ENCODE results near the gene MAGI1. TPM values are rescaled to one million over a fixed set of nuclear protein-coding genes. Genes with fewer than 3 reads are reported as not detected.

Gene MAGI1
- total RNA-seq, 2 donors from 2014 or later, result 0.39 TPM; not detected in 1

- H3K9me3 Mint-ChIP-seq, result peaks cover 0 to 10% of the 10 kb centered on the region in 2 donors
- ATAC-seq, result no peak
- H3K36me3 Mint-ChIP-seq, result no peaks in the 10 kb centered on the region
- DNase-seq (ENCODE audit: low spot score in 2 of 2), result no peak
- no peak overlapping the region for H3K27ac Mint-ChIP-seq
Measured at GRCh38 chr3:65483011-65483410, 555.7 kb downstream of the MAGI1 start.

GRCh38 chr3:65481085-65481484, 557.6 kb downstream of the MAGI1 start:
- DNase-seq (ENCODE audit: low spot score in 2 of 2) (no peak), ATAC-seq (no peak)
- H3K27ac Mint-ChIP-seq, result no peak overlapping the region
- H3K36me3 Mint-ChIP-seq, result no peaks in the 10 kb centered on the region
- peaks cover 0 to 5% of the 10 kb centered on the region in 2 donors for H3K9me3 Mint-ChIP-seq

GRCh38 chr3:65479990-65480389, 558.7 kb downstream of the MAGI1 start:
- no peak for DNase-seq (ENCODE audit: low spot score in 2 of 2)
- Mint-ChIP-seq H3K9me3 (peaks cover 0 to 5% of the 10 kb centered on the region in 2 donors), H3K36me3 (no peaks in the 10 kb centered on the region), H3K27ac (no peak overlapping the region)
- no peak for ATAC-seq

GRCh38 chr3:65478551-65479500, 559.9 kb downstream of the MAGI1 start:
- Mint-ChIP-seq H3K36me3 (no peaks in the 10 kb centered on the region), H3K9me3 (no peaks in the 10 kb centered on the region), H3K27ac (no peak overlapping the region)
- ATAC-seq (no peak), DNase-seq (ENCODE audit: low spot score in 2 of 2) (no peak)

- Mint-ChIP-seq H3K36me3 (no peaks in the 10 kb centered on the region), H3K9me3 (peaks cover 0 to 5% of the 10 kb centered on the region in 2 donors), H3K27ac (no peak overlapping the region)
- DNase-seq (ENCODE audit: low spot score in 2 of 2) (no peak), ATAC-seq (no peak)
Measured at GRCh38 chr3:65473736-65474135, 565.0 kb downstream of the MAGI1 start.

GRCh38 chr3:65472501-65472900, 566.2 kb downstream of the MAGI1 start:
- H3K9me3 Mint-ChIP-seq, result peaks cover 3 to 5% of the 10 kb centered on the region in 2 donors
- no peaks in the 10 kb centered on the region for H3K36me3 Mint-ChIP-seq
- peak overlapping the region in 1 of 2 donors; percentile 33 for H3K27ac Mint-ChIP-seq
- ATAC-seq (no peak), DNase-seq (ENCODE audit: low spot score in 2 of 2) (no peak)

GRCh38 chr3:65466300-65466988, 572.3 kb downstream of the MAGI1 start:
- DNase-seq (ENCODE audit: low spot score in 2 of 2) (no peak), ATAC-seq (no peak)
- Mint-ChIP-seq H3K9me3 (peaks cover 11 to 19% of the 10 kb centered on the region in 2 donors), H3K36me3 (peaks cover 0 to 5% of the 10 kb centered on the region in 2 donors), H3K27ac (no peak overlapping the region)

- no peak for ATAC-seq
- no peaks in the 10 kb centered on the region for H3K36me3 Mint-ChIP-seq
- peaks cover 13 to 17% of the 10 kb centered on the region in 2 donors for H3K9me3 Mint-ChIP-seq
- H3K27ac Mint-ChIP-seq, result no peak overlapping the region
- DNase-seq (ENCODE audit: low spot score in 2 of 2), result no peak
Measured at GRCh38 chr3:65449841-65450428, 588.8 kb downstream of the MAGI1 start.

- H3K36me3 Mint-ChIP-seq, result no peaks in the 10 kb centered on the region
- DNase-seq (ENCODE audit: low spot score in 2 of 2) (no peak), ATAC-seq (no peak)
- H3K27ac Mint-ChIP-seq, result no peak overlapping the region
- peaks cover 10 to 16% of the 10 kb centered on the region in 2 donors for H3K9me3 Mint-ChIP-seq
Measured at GRCh38 chr3:65448120-65448519, 590.6 kb downstream of the MAGI1 start.

- peaks cover 10 to 16% of the 10 kb centered on the region in 2 donors for H3K9me3 Mint-ChIP-seq
- no peaks in the 10 kb centered on the region for H3K36me3 Mint-ChIP-seq
- DNase-seq (ENCODE audit: low spot score in 2 of 2) (no peak), ATAC-seq (no peak)
- no peak overlapping the region for H3K27ac Mint-ChIP-seq
Measured at GRCh38 chr3:65445573-65446169, 593.0 kb downstream of the MAGI1 start.

GRCh38 chr3:65444447-65444815, 594.3 kb downstream of the MAGI1 start:
- peaks cover 4 to 11% of the 10 kb centered on the region in 2 donors for H3K9me3 Mint-ChIP-seq
- no peak for ATAC-seq
- no peaks in the 10 kb centered on the region for H3K36me3 Mint-ChIP-seq
- DNase-seq (ENCODE audit: low spot score in 2 of 2), result no peak
- H3K27ac Mint-ChIP-seq, result no peak overlapping the region

GRCh38 chr3:65443739-65444446, 594.8 kb downstream of the MAGI1 start:
- H3K27ac Mint-ChIP-seq, result no peak overlapping the region
- H3K36me3 Mint-ChIP-seq, result no peaks in the 10 kb centered on the region
- ATAC-seq, result no peak
- DNase-seq (ENCODE audit: low spot score in 2 of 2), result no peak
- peaks cover 4 to 11% of the 10 kb centered on the region in 2 donors for H3K9me3 Mint-ChIP-seq

GRCh38 chr3:65439641-65440284, 599.0 kb downstream of the MAGI1 start:
- DNase-seq (ENCODE audit: low spot score in 2 of 2), result no peak
- Mint-ChIP-seq H3K36me3 (no peaks in the 10 kb centered on the region), H3K9me3 (no peaks in the 10 kb centered on the region), H3K27ac (no peak overlapping the region)
- no peak for ATAC-seq

- no peak for DNase-seq (ENCODE audit: low spot score in 2 of 2)
- Mint-ChIP-seq H3K36me3 (no peaks in the 10 kb centered on the region), H3K9me3 (no peaks in the 10 kb centered on the region), H3K27ac (no peak overlapping the region)
- no peak for ATAC-seq
Measured at GRCh38 chr3:65438612-65439011, 600.1 kb downstream of the MAGI1 start.

GRCh38 chr3:65438096-65438495, 600.6 kb downstream of the MAGI1 start:
- Mint-ChIP-seq H3K9me3 (no peaks in the 10 kb centered on the region), H3K36me3 (no peaks in the 10 kb centered on the region), H3K27ac (no peak overlapping the region)
- no peak for ATAC-seq
- no peak for DNase-seq (ENCODE audit: low spot score in 2 of 2)

- H3K36me3 Mint-ChIP-seq, result no peaks in the 10 kb centered on the region
- DNase-seq (ENCODE audit: low spot score in 2 of 2), result no peak
- H3K9me3 Mint-ChIP-seq, result no peaks in the 10 kb centered on the region
- ATAC-seq, result no peak
- no peak overlapping the region for H3K27ac Mint-ChIP-seq
Measured at GRCh38 chr3:65436580-65436979, 602.1 kb downstream of the MAGI1 start.
